Measurements from ENCODE around the gene SLC13A4. TPM values are rescaled to one million over a fixed set of nuclear protein-coding genes. Genes with fewer than 3 reads are reported as not detected.

Gene SLC13A4
- total RNA-seq, 1 experiment from 2014 or later: not detected

GRCh38 chr7:135681762-135682161 lies 46.2 kb downstream of the SLC13A4 start:
- intact Hi-C loops (cut with micrococcal nuclease; ENCODE audit: unreplicated experiment) (no loop called here), in situ Hi-C loops (cut with HindIII; ENCODE audit: low pct_unique_long_range_greater_than_20kb, low sequenced_read_pairs) (no loop called here)
- Histone ChIP-seq H3K27me3 (ENCODE audit: control insufficient read depth, insufficient read depth, low read length) (no peaks in the 10 kb centered on the region), H3K36me3 (ENCODE audit: control insufficient read depth, insufficient read depth, low read length) (no peaks in the 10 kb centered on the region; the same call in 1 of the 2 replicates), H3K27ac (ENCODE audit: low read length) (no peak overlapping the region), H3K9me3 (ENCODE audit: control insufficient read depth, insufficient read depth, low read depth, low read length) (no peaks in the 10 kb centered on the region), H3K4me3 (ENCODE audit: low read depth in 2 of 2, low read length in 2 of 2) (no peak overlapping the region), H3K4me1 (ENCODE audit: control insufficient read depth, insufficient read depth, low read length) (no peaks in the 10 kb centered on the region)
- no TSS peak for BruUV-seq (replicated peaks)
- DNase-seq (ENCODE audit: low read depth, low spot score) (no peak), ATAC-seq (no peak)
- TF ChIP-seq POLR2AphosphoS5 (IDR thresholded peaks at IDR 0.05; ENCODE audit: low read depth, low read length): no peak
- TF ChIP-seq TCF7L2 (IDR thresholded peaks at IDR 0.05; ENCODE audit: low read depth, low read length): no peak
- no peak for TF ChIP-seq SIN3A (IDR thresholded peaks at IDR 0.05; ENCODE audit: borderline replicate concordance, insufficient read depth, low read depth, low read length)
- TF ChIP-seq, protein P1, sequence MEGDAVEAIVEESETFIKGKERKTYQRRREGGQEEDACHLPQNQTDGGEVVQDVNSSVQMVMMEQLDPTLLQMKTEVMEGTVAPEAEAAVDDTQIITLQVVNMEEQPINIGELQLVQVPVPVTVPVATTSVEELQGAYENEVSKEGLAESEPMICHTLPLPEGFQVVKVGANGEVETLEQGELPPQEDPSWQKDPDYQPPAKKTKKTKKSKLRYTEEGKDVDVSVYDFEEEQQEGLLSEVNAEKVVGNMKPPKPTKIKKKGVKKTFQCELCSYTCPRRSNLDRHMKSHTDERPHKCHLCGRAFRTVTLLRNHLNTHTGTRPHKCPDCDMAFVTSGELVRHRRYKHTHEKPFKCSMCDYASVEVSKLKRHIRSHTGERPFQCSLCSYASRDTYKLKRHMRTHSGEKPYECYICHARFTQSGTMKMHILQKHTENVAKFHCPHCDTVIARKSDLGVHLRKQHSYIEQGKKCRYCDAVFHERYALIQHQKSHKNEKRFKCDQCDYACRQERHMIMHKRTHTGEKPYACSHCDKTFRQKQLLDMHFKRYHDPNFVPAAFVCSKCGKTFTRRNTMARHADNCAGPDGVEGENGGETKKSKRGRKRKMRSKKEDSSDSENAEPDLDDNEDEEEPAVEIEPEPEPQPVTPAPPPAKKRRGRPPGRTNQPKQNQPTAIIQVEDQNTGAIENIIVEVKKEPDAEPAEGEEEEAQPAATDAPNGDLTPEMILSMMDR (IDR thresholded peaks at IDR 0.05): no peak
- TF ChIP-seq, protein P2, sequence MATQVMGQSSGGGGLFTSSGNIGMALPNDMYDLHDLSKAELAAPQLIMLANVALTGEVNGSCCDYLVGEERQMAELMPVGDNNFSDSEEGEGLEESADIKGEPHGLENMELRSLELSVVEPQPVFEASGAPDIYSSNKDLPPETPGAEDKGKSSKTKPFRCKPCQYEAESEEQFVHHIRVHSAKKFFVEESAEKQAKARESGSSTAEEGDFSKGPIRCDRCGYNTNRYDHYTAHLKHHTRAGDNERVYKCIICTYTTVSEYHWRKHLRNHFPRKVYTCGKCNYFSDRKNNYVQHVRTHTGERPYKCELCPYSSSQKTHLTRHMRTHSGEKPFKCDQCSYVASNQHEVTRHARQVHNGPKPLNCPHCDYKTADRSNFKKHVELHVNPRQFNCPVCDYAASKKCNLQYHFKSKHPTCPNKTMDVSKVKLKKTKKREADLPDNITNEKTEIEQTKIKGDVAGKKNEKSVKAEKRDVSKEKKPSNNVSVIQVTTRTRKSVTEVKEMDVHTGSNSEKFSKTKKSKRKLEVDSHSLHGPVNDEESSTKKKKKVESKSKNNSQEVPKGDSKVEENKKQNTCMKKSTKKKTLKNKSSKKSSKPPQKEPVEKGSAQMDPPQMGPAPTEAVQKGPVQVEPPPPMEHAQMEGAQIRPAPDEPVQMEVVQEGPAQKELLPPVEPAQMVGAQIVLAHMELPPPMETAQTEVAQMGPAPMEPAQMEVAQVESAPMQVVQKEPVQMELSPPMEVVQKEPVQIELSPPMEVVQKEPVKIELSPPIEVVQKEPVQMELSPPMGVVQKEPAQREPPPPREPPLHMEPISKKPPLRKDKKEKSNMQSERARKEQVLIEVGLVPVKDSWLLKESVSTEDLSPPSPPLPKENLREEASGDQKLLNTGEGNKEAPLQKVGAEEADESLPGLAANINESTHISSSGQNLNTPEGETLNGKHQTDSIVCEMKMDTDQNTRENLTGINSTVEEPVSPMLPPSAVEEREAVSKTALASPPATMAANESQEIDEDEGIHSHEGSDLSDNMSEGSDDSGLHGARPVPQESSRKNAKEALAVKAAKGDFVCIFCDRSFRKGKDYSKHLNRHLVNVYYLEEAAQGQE (IDR thresholded peaks at IDR 0.05; ENCODE audit: insufficient read depth in 1 of 2, low read depth in 2 of 2, low read length in 1 of 2): no peak
- POLR2A ChIA-PET: no interaction called here
- CTCF ChIA-PET: no interaction called here

DNA sequence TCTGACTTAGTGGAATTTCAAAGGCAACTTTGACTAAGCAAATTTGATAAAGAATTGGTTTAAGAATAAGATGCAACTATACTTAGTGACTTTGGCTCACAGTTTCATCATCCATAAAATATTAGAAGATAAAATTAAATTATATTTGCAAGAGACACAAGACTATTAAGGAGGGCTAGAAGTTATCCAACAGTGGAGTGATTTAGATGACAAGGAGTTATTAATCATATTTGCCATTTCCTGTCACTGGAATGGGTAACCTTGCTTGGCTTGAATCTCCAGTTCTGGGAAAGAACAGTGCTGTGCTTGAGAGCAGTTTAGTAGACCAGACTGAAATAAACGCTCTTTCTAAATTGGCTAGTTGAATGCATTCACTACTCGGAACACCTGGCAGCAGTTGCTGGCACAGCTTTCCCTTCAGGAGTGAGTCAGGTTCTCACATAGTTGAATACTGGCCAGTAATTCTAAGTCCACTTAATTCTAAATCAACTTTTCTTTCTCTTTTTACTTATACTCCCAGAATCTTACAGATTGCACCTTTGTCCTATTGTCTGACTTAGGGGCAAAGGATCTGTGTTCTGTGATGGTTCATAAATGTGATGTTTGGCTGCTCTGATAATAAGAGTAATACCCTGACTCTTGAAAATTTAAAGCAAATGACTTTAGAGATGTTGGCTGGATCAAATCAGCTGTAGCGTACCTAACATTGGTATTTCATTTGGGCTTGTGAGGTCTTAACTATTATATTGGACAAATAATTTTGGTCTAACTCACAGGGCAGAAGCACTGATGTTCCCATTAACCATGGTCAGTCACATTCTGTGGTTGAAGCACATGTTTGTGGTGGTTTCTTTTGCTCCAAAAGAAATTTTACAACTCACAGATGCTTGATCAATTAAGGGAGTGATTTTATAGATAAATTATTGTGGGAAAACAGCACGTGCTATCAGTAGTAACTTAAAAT lies 49.1 kb downstream of the SLC13A4 start:
- TF ChIP-seq, protein P2 (IDR thresholded peaks at IDR 0.05; ENCODE audit: insufficient read depth in 1 of 2, low read depth in 2 of 2, low read length in 1 of 2): no peak
- TF ChIP-seq TCF7L2 (IDR thresholded peaks at IDR 0.05; ENCODE audit: low read depth, low read length) (no peak), SIN3A (IDR thresholded peaks at IDR 0.05; ENCODE audit: borderline replicate concordance, insufficient read depth, low read depth, low read length) (no peak), POLR2AphosphoS5 (IDR thresholded peaks at IDR 0.05; ENCODE audit: low read depth, low read length) (no peak)
- TF ChIP-seq, protein P1 (IDR thresholded peaks at IDR 0.05): no peak
- BruUV-seq (replicated peaks): no TSS peak
- intact Hi-C loops (cut with micrococcal nuclease; ENCODE audit: unreplicated experiment) (no loop called here), in situ Hi-C loops (cut with HindIII; ENCODE audit: low pct_unique_long_range_greater_than_20kb, low sequenced_read_pairs) (no loop called here)
- Histone ChIP-seq H3K4me1 (ENCODE audit: control insufficient read depth, insufficient read depth, low read length) (no peaks in the 10 kb centered on the region), H3K27ac (ENCODE audit: low read length) (no peak overlapping the region), H3K4me3 (ENCODE audit: low read depth in 2 of 2, low read length in 2 of 2) (no peak overlapping the region), H3K9me3 (ENCODE audit: control insufficient read depth, insufficient read depth, low read depth, low read length) (no peaks in the 10 kb centered on the region), H3K27me3 (ENCODE audit: control insufficient read depth, insufficient read depth, low read length) (no peaks in the 10 kb centered on the region), H3K36me3 (ENCODE audit: control insufficient read depth, insufficient read depth, low read length) (peaks cover 8% of the 10 kb centered on the region)
- ATAC-seq: no peak
- DNase-seq (ENCODE audit: low read depth, low spot score): no peak
- CTCF ChIA-PET: no interaction called here
- POLR2A ChIA-PET: no interaction called here
